ENCODE data around the gene CCL17. TPM values are rescaled to one million over a fixed set of nuclear protein-coding genes. Genes with fewer than 3 reads are reported as not detected.
"Not testable (repeated sequence)": the region's sequence is repeated elsewhere in the genome, so short reads cannot be mapped to it uniquely, and the experiment has no call there.

CCL17 gene
- total and polyA plus RNA-seq, 5 donors = not detected

GRCh38 chr16:57388359-57389086 lies 16.0 kb upstream of the CCL17 start:
- no peaks in the 10 kb centered on the region for H3K9me3 ChIP-seq (ENCODE audit: control insufficient read depth, low read length)
- H3K4me3 ChIP-seq (ENCODE audit: low read length) = no peak overlapping the region
- H3K27ac ChIP-seq (ENCODE audit: low read length) = no peak overlapping the region
- intact Hi-C loops (cut with DNase I) = no loop called here
- H3K27me3 ChIP-seq (ENCODE audit: control insufficient read depth, insufficient read depth) = no peaks in the 10 kb centered on the region
- DNase-seq = no peak
- WGBS = 76% methylated on average over 7 of the region's 7 CpGs
- H3K4me1 ChIP-seq (ENCODE audit: control insufficient read depth, insufficient read depth, low read length) = peaks cover 4% of the 10 kb centered on the region
- ATAC-seq = no peak

GRCh38 chr16:57389087-57389468 lies 15.5 kb upstream of the CCL17 start:
- 94% methylated on average over 3 of the region's 3 CpGs for WGBS
- H3K27me3 ChIP-seq (ENCODE audit: control insufficient read depth, insufficient read depth) = no peaks in the 10 kb centered on the region
- ATAC-seq = no peak
- intact Hi-C loops (cut with DNase I) = no loop called here
- no peak overlapping the region for H3K27ac ChIP-seq (ENCODE audit: low read length)
- peaks cover 4% of the 10 kb centered on the region for H3K4me1 ChIP-seq (ENCODE audit: control insufficient read depth, insufficient read depth, low read length)
- H3K9me3 ChIP-seq (ENCODE audit: control insufficient read depth, low read length) = no peaks in the 10 kb centered on the region
- no peak overlapping the region for H3K4me3 ChIP-seq (ENCODE audit: low read length)
- DNase-seq = no peak

- H3K4me1 ChIP-seq (ENCODE audit: control insufficient read depth, insufficient read depth, low read length) = peaks cover 2% of the 10 kb centered on the region
- ATAC-seq = peak in 1 of 2 donors; percentile 31
These were observed 13.8 kb upstream of the CCL17 start for GRCh38 chr16:57390636-57391295.

GRCh38 chr16:57391300-57391699 lies 13.3 kb upstream of the CCL17 start:
- DNase-seq (no peak), ATAC-seq (peak in 1 of 2 donors; percentile 27)
- 63% methylated on average over 4 of the region's 4 CpGs for whole genome bisulfite sequencing
- Histone ChIP-seq H3K4me3 (ENCODE audit: low read length) (no peak overlapping the region), H3K9me3 (ENCODE audit: control insufficient read depth, low read length) (no peaks in the 10 kb centered on the region), H3K27me3 (ENCODE audit: control insufficient read depth, insufficient read depth) (no peaks in the 10 kb centered on the region), H3K27ac (ENCODE audit: low read length) (no peak overlapping the region), H3K4me1 (ENCODE audit: control insufficient read depth, insufficient read depth, low read length) (peaks cover under 1% of the 10 kb centered on the region)
- intact Hi-C loops (cut with DNase I) = no loop called here

More at GRCh38 chr16:57390636-57391295, 13.8 kb upstream of the CCL17 start:
- no peaks in the 10 kb centered on the region for H3K9me3 ChIP-seq (ENCODE audit: control insufficient read depth, low read length)
- H3K27me3 ChIP-seq (ENCODE audit: control insufficient read depth, insufficient read depth) = no peaks in the 10 kb centered on the region
- whole genome bisulfite sequencing = 56% methylated on average over 5 of the region's 5 CpGs
- no peak overlapping the region for H3K4me3 ChIP-seq (ENCODE audit: low read length)
- intact Hi-C loops (cut with DNase I) = no loop called here
- no peak overlapping the region for H3K27ac ChIP-seq (ENCODE audit: low read length)
- no peak for DNase-seq

- ATAC-seq (no peak), DNase-seq (no peak)
- Histone ChIP-seq H3K4me3 (ENCODE audit: low read length) (no peak overlapping the region), H3K9me3 (ENCODE audit: control insufficient read depth, low read length) (no peaks in the 10 kb centered on the region), H3K27me3 (ENCODE audit: control insufficient read depth, insufficient read depth) (no peaks in the 10 kb centered on the region), H3K27ac (ENCODE audit: low read length) (no peak overlapping the region), H3K4me1 (ENCODE audit: control insufficient read depth, insufficient read depth, low read length) (no peaks in the 10 kb centered on the region)
- intact Hi-C loops (cut with DNase I) = no loop called here
- 70% methylated on average over 5 of the region's 5 CpGs for WGBS
These were observed 12.9 kb upstream of the CCL17 start for GRCh38 chr16:57391708-57392107.

- 87% methylated on average over 1 of the region's 1 CpG for WGBS
These were observed 11.9 kb upstream of the CCL17 start for GRCh38 chr16:57392694-57393093.

GRCh38 chr16:57394444-57394843 lies 10.1 kb upstream of the CCL17 start:
- Histone ChIP-seq H3K4me3 (ENCODE audit: low read length) (no peak overlapping the region), H3K27me3 (ENCODE audit: control insufficient read depth, insufficient read depth) (no peaks in the 10 kb centered on the region), H3K9me3 (ENCODE audit: control insufficient read depth, low read length) (no peaks in the 10 kb centered on the region), H3K27ac (ENCODE audit: low read length) (no peak overlapping the region), H3K4me1 (ENCODE audit: control insufficient read depth, insufficient read depth, low read length) (no peaks in the 10 kb centered on the region)
- intact Hi-C loops (cut with DNase I) = no loop called here
- ATAC-seq (peak; percentile 16 to 71), DNase-seq (no peak)
- 48% methylated on average over 7 of the region's 7 CpGs for WGBS

More at GRCh38 chr16:57392694-57393093, 11.9 kb upstream of the CCL17 start:
- ATAC-seq (no peak), DNase-seq (no peak)
- Histone ChIP-seq H3K9me3 (ENCODE audit: control insufficient read depth, low read length) (no peaks in the 10 kb centered on the region), H3K4me1 (ENCODE audit: control insufficient read depth, insufficient read depth, low read length) (no peaks in the 10 kb centered on the region), H3K27me3 (ENCODE audit: control insufficient read depth, insufficient read depth) (no peaks in the 10 kb centered on the region), H3K27ac (ENCODE audit: low read length) (no peak overlapping the region), H3K4me3 (ENCODE audit: low read length) (no peak overlapping the region)
- intact Hi-C loops (cut with DNase I) = no loop called here

GRCh38 chr16:57395026-57395425 lies 9.5 kb upstream of the CCL17 start:
- DNase-seq (no peak), ATAC-seq (no peak)
- Histone ChIP-seq H3K27ac (ENCODE audit: low read length) (no peak overlapping the region), H3K9me3 (ENCODE audit: control insufficient read depth, low read length) (no peaks in the 10 kb centered on the region), H3K4me3 (ENCODE audit: low read length) (no peak overlapping the region), H3K4me1 (ENCODE audit: control insufficient read depth, insufficient read depth, low read length) (no peaks in the 10 kb centered on the region), H3K27me3 (ENCODE audit: control insufficient read depth, insufficient read depth) (no peaks in the 10 kb centered on the region)
- WGBS = 92% methylated on average over 5 of the region's 5 CpGs
- intact Hi-C loops (cut with DNase I) = no loop called here

GRCh38 chr16:57396786-57397185 lies 7.8 kb upstream of the CCL17 start:
- intact Hi-C loops (cut with DNase I) = no loop called here
- ATAC-seq = no peak
- Histone ChIP-seq H3K9me3 (ENCODE audit: control insufficient read depth, low read length) (no peaks in the 10 kb centered on the region), H3K27ac (ENCODE audit: low read length) (no peak overlapping the region), H3K27me3 (ENCODE audit: control insufficient read depth, insufficient read depth) (no peaks in the 10 kb centered on the region), H3K4me3 (ENCODE audit: low read length) (no peak overlapping the region), H3K4me1 (ENCODE audit: control insufficient read depth, insufficient read depth, low read length) (no peaks in the 10 kb centered on the region)
- WGBS = 73% methylated on average over 4 of the region's 4 CpGs
- DNase-seq = no peak

- H3K4me3 ChIP-seq (ENCODE audit: low read length); intact Hi-C loops (cut with DNase I); H3K27me3 ChIP-seq (ENCODE audit: control insufficient read depth, insufficient read depth); H3K4me1 ChIP-seq (ENCODE audit: control insufficient read depth, insufficient read depth, low read length); ATAC-seq; H3K9me3 ChIP-seq (ENCODE audit: control insufficient read depth, low read length); DNase-seq; H3K27ac ChIP-seq (ENCODE audit: low read length): not testable (repeated sequence)
- 87% methylated on average over 4 of the region's 4 CpGs for WGBS
These were observed 7.1 kb upstream of the CCL17 start for GRCh38 chr16:57397493-57397892.

- Histone ChIP-seq H3K4me1 (ENCODE audit: control insufficient read depth, insufficient read depth, low read length) (no peaks in the 10 kb centered on the region), H3K27ac (ENCODE audit: low read length) (no peak overlapping the region), H3K27me3 (ENCODE audit: control insufficient read depth, insufficient read depth) (no peaks in the 10 kb centered on the region), H3K9me3 (ENCODE audit: control insufficient read depth, low read length) (no peaks in the 10 kb centered on the region), H3K4me3 (ENCODE audit: low read length) (no peak overlapping the region)
- peak in 1 of 2 donors; percentile 26 for ATAC-seq
- no peak for DNase-seq
- WGBS = 41% methylated on average over 7 of the region's 7 CpGs
- intact Hi-C loops (cut with DNase I) = no loop called here
These were observed 2.5 kb upstream of the CCL17 start for GRCh38 chr16:57401943-57402640.
